K562 (cell line): Measurements from ENCODE around the gene CCDC9. TPM values are rescaled to one million over a fixed set of nuclear protein-coding genes. Genes with fewer than 3 reads are reported as not detected.

ENCODE experiments used
- BCL6 ChIP-seq: fragments of 250-450 bp; sonication (Bioruptor Pico); IDR thresholded peaks from 2 replicates; pipeline ENCODE4 v1.4.0; 2020
- CHAMP1 ChIP-seq: fragments of 450-650 bp; IDR thresholded peaks from 2 replicates; pipeline ENCODE4 v1.6.1; 2016; ENCODE audit warnings: mild to moderate bottlenecking
- CHD4 ChIP-seq: fragments of 200-600 bp; sonication (generic); IDR thresholded peaks from 3 replicates; pipeline ENCODE4 v1.6.1; 2012; ENCODE audit warnings: low read depth, mild to moderate bottlenecking, mixed read lengths, low read length, inconsistent platforms; ENCODE audit not compliant: insufficient read depth, insufficient replicate concordance, poor library complexity, severe bottlenecking
- CREBBP ChIP-seq: IDR thresholded peaks from one replicate; pipeline ENCODE4 v1.6.1; 2012; ENCODE audit warnings: low read depth, mild to moderate bottlenecking, control low read depth, inconsistent platforms, low read length
- E2F8 ChIP-seq: fragments of 450-650 bp; IDR thresholded peaks from 2 replicates; pipeline ENCODE4 v1.7.1; 2018; ENCODE audit warnings: mild to moderate bottlenecking, low read depth; ENCODE audit not compliant: partially characterized antibody
- KLF16 ChIP-seq: IDR thresholded peaks from 2 replicates; pipeline ENCODE4 v1.6.1; 2016; ENCODE audit warnings: antibody characterized with exemption
- MTA3 ChIP-seq: fragments of 450-650 bp; formaldehyde crosslinking; IDR thresholded peaks from 2 replicates; pipeline ENCODE4 v1.6.1; 2017; ENCODE audit warnings: mild to moderate bottlenecking, borderline replicate concordance
- SMARCC2 ChIP-seq: fragments of 450-650 bp; IDR thresholded peaks from 2 replicates; pipeline ENCODE4 v1.6.1; 2017; ENCODE audit warnings: antibody characterized with exemption, moderate library complexity, mild to moderate bottlenecking, low read depth
- SP2 ChIP-seq: IDR thresholded peaks from 2 replicates; pipeline ENCODE4 v1.6.1; 2011; ENCODE audit warnings: mild to moderate bottlenecking, low read depth, low read length, moderate library complexity; ENCODE audit not compliant: poor library complexity, severe bottlenecking; ENCODE audit errors: extremely low read depth
- TEAD4 ChIP-seq, 2 experiments: sonication (generic) in 1 of 2; formaldehyde crosslinking in 1 of 2; IDR thresholded peaks; 2 replicates each; pipeline versions ENCODE4 v1.6.1 to v1.8.0; 2012 to 2022; ENCODE audit warnings: borderline replicate concordance in 1 of 2, inconsistent platforms in 1 of 2, low read length in 1 of 2, mild to moderate bottlenecking in 1 of 2, missing genetic modification reagents in 1 of 2
- ZKSCAN8 ChIP-seq: fragments of 200-800 bp; sonication (Bioruptor generic); IDR thresholded peaks from 2 replicates; pipeline ENCODE4 v1.6.1; 2016; ENCODE audit warnings: missing genetic modification characterization, missing compliant biosample characterization
- ZNF174 ChIP-seq: fragments of 250-450 bp; sonication (Bioruptor Pico); IDR thresholded peaks from 2 replicates; pipeline ENCODE4 v1.4.0; 2020; ENCODE audit warnings: mild to moderate bottlenecking
- ZSCAN32 ChIP-seq: fragments of 450-650 bp; formaldehyde crosslinking; IDR thresholded peaks from 2 replicates; pipeline ENCODE4 v1.4.0; 2020; ENCODE audit warnings: mild to moderate bottlenecking, moderate library complexity
- polyA plus RNA-seq, 8 experiments: library from polyadenylated mRNA; depleted of rRNA in 4 of 8; stranded (reverse) in 5 of 8; unstranded in 3 of 8; fragments of >200 nt; fragmentation: Nextera tagmentation in 2 of 8; fragmentation: Illumina TruSeq in 1 of 8; extraction: Ambion mirVana in 2 of 8; extraction: Trizol in 1 of 8; gene quantifications; 2 replicates each; pipeline versions ENCODE4 v1.2.1 to v1.2.3, GENCODE V29; 2011 to 2014; ENCODE audit warnings: inconsistent platforms in 1 of 8, missing spikeins in 1 of 8
- total RNA-seq, 7 experiments: library from RNA; depleted of rRNA in 6 of 7; stranded (reverse); fragments of >200 nt in 6 of 7; fragmentation: Illumina TruSeq in 2 of 7; extraction: Trizol in 2 of 7; gene quantifications; 2 replicates each; pipeline versions ENCODE4 v1.2.1 to v1.2.3, GENCODE V29; 2011 to 2021; ENCODE audit warnings: low replicate concordance in 1 of 7
- TF ChIP-seq, protein P1 (sequence below): fragments of 450-650 bp; IDR thresholded peaks from 2 replicates; pipeline ENCODE4 v1.6.1; 2018; ENCODE audit warnings: mild to moderate bottlenecking, low read depth; ENCODE audit not compliant: partially characterized antibody
- TF ChIP-seq, protein P2 (sequence below): fragments of 250-450 bp; sonication (Bioruptor Pico); IDR thresholded peaks from 2 replicates; pipeline ENCODE4 v1.8.0; 2021; ENCODE audit warnings: borderline replicate concordance, mild to moderate bottlenecking, moderate library complexity; ENCODE audit not compliant: poor library complexity, severe bottlenecking

CCDC9 gene
- total and polyA plus RNA-seq, 9 of the 15 experiments (the other 6 are each of a cell fraction or from before 2014, with no cell fraction given), result 0.23 to 38.6 (median 8.4) TPM

- TF ChIP-seq BCL6 (CRISPR knock-in tag) (0 out of 2 replicates have a peak, but pooled peaks have one; percentile 39), SP2 (no peak), CHAMP1 (no peak), TEAD4 (IDR thresholded peaks at IDR 0.05; ENCODE audit: low read length) (no peak; the same call in 1 of the 2 replicates), TEAD4 (CRISPR knock-in tag; IDR thresholded peaks at IDR 0.05; ENCODE audit: borderline replicate concordance) (no peak), ZNF174 (CRISPR knock-in tag) (no peak), CHD4 (no peak), SMARCC2 (no peak), KLF16 (no peak), ZKSCAN8 (CRISPR knock-in tag) (peak; percentile 78; the same call in 1 of the 2 replicates), ZSCAN32 (CRISPR knock-in tag) (no peak; the same call in 1 of the 2 replicates), MTA3 (no peak; the same call in 1 of the 2 replicates), E2F8 (peak; percentile 24), CREBBP (no peak)
- TF ChIP-seq, protein P1, sequence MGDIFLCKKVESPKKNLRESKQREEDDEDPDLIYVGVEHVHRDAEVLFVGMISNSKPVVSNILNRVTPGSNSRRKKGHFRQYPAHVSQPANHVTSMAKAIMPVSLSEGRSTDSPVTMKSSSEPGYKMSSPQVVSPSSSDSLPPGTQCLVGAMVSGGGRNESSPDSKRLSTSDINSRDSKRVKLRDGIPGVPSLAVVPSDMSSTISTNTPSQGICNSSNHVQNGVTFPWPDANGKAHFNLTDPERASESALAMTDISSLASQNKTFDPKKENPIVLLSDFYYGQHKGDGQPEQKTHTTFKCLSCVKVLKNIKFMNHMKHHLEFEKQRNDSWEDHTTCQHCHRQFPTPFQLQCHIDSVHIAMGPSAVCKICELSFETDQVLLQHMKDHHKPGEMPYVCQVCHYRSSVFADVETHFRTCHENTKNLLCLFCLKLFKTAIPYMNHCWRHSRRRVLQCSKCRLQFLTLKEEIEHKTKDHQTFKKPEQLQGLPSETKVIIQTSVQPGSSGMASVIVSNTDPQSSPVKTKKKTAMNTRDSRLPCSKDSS, result no peak
- TF ChIP-seq, protein P2, sequence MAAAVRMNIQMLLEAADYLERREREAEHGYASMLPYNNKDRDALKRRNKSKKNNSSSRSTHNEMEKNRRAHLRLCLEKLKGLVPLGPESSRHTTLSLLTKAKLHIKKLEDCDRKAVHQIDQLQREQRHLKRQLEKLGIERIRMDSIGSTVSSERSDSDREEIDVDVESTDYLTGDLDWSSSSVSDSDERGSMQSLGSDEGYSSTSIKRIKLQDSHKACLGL (CRISPR knock-in tag), result no peak
Observed at GRCh38 chr19:47226426-47227351, 29.6 kb upstream of the CCDC9 start (continued).
